ENCODE results near the gene GPHN. TPM values are rescaled to one million over a fixed set of nuclear protein-coding genes. Genes with fewer than 3 reads are reported as not detected.

GPHN gene
- total RNA-seq, 1 donor from 2014 or later = 32.1 TPM

DNA sequence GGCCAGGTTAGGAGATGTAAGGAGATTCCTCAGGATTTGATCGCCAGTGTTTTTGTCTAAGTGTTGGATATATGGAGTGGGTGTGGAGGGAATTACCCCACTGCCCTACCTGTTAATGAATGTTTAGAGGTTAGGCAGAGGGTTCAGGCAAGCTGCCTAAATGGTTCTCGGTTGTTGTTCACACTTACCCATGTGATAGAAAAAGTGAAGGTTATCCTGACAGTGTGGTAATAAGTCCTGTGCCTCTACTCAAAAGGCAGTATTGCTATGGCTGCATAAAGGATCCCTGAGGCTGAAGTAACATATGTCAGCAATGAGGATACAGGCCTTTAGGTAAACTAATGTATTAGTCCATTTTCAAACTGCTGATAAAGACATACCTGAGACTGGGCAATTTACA lies 112.0 kb downstream of the GPHN start:
- Mint-ChIP-seq H3K36me3 (peaks cover 30% of the 10 kb centered on the region), H3K27me3 (ENCODE audit: low read depth) (no peaks in the 10 kb centered on the region), H3K27ac (no peak overlapping the region), H3K4me3 (no peak overlapping the region), H3K9me3 (peaks cover 38% of the 10 kb centered on the region), H3K4me1 (peaks cover 8% of the 10 kb centered on the region)
- DNase-seq (ENCODE audit: low spot score in 2 of 2, unreplicated experiment in 2 of 2) = no peak
- TF ChIP-seq, protein P1, sequence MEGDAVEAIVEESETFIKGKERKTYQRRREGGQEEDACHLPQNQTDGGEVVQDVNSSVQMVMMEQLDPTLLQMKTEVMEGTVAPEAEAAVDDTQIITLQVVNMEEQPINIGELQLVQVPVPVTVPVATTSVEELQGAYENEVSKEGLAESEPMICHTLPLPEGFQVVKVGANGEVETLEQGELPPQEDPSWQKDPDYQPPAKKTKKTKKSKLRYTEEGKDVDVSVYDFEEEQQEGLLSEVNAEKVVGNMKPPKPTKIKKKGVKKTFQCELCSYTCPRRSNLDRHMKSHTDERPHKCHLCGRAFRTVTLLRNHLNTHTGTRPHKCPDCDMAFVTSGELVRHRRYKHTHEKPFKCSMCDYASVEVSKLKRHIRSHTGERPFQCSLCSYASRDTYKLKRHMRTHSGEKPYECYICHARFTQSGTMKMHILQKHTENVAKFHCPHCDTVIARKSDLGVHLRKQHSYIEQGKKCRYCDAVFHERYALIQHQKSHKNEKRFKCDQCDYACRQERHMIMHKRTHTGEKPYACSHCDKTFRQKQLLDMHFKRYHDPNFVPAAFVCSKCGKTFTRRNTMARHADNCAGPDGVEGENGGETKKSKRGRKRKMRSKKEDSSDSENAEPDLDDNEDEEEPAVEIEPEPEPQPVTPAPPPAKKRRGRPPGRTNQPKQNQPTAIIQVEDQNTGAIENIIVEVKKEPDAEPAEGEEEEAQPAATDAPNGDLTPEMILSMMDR (IDR thresholded peaks at IDR 0.05; ENCODE audit: unreplicated experiment) = no peak

DNA sequence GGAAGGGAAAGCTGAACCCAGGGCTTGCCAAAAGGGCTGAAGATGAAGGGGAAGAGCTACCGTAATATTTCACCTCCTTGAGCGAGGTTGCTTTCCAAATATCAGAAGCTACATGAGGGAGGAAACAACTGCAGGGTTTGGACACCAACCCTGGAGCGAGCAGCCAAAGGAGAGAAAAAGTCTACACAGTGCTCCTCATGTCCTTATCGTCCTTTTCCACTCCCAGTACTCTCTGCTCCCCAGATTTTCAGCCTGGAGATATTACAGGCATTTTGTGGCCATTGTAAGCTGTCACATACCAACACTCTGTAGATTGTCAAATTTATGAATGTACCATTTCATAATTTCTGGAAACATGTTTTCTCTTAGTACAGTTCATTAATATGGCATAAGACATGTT lies 115.9 kb downstream of the GPHN start:
- Mint-ChIP-seq H3K27me3 (ENCODE audit: low read depth) (no peaks in the 10 kb centered on the region), H3K36me3 (peaks cover 12% of the 10 kb centered on the region), H3K27ac (no peak overlapping the region), H3K4me1 (peaks cover 15% of the 10 kb centered on the region), H3K4me3 (no peak overlapping the region), H3K9me3 (peaks cover 9% of the 10 kb centered on the region)
- DNase-seq (ENCODE audit: low spot score in 2 of 2, unreplicated experiment in 2 of 2) = no peak
- TF ChIP-seq, protein P1 (IDR thresholded peaks at IDR 0.05; ENCODE audit: unreplicated experiment) = no peak

DNA sequence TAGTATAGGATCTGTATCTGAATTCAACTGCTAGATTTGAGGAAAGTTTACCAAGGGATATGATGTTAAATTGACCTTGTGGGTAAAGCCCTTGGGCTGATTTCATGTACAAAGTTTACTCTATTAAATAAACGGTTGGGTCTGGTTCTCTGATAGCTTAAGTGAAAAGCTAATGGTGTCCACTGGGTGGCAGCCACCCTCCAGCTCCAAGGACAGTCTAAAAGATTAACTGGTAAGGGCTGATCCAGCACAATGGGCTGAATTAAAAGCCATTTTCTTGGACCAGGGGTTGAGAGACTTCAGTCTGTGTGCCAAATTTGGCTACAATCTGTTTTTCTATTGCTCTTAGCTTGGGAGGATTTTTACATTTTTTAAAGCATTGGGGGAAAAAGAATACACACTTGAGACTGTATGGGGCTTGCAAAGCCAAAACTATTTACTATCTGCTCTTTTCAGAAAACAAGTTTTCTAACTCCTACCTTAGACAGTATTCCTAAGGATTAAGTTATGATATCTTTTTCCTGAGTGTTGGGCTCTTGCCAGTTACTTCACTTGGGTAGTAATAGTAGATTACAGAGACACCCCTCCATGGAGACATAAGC lies 116.5 kb downstream of the GPHN start:
- peak in 1 of 2 experiments; percentile 49 for DNase-seq (ENCODE audit: low spot score in 2 of 2, unreplicated experiment in 2 of 2)
- TF ChIP-seq, protein P1 (IDR thresholded peaks at IDR 0.05; ENCODE audit: unreplicated experiment) = peak; percentile 60
- peak overlapping the region; percentile 62 for H3K27ac Mint-ChIP-seq
- peaks cover 7% of the 10 kb centered on the region for H3K9me3 Mint-ChIP-seq
- H3K27me3 Mint-ChIP-seq (ENCODE audit: low read depth) = no peaks in the 10 kb centered on the region
- no peak overlapping the region for H3K4me3 Mint-ChIP-seq
- H3K36me3 Mint-ChIP-seq = peaks cover 11% of the 10 kb centered on the region
- H3K4me1 Mint-ChIP-seq = peaks cover 15% of the 10 kb centered on the region

DNA sequence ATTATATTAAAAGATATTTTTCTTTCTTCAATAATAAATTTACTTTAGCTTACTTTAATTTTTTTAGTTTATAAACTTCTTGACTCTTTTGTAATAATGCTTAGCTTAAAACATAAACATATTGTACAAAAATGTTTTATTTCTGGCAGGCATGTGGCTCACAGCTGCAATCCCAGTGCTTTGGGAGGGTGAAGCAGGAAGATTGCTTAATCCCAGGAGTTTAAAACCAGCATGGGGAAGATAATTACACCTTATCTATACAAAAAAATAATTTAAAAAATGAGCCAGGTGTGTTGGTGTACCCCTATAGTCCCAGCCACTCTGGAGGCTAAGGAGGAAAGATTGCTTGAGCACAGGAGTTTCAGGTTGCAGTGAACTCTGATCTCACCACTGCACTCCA lies 120.7 kb downstream of the GPHN start:
- DNase-seq (ENCODE audit: low spot score in 2 of 2, unreplicated experiment in 2 of 2) = no peak
- no peaks in the 10 kb centered on the region for H3K27me3 Mint-ChIP-seq (ENCODE audit: low read depth)
- H3K4me3 Mint-ChIP-seq = no peak overlapping the region
- H3K36me3 Mint-ChIP-seq = no peaks in the 10 kb centered on the region
- H3K27ac Mint-ChIP-seq = no peak overlapping the region
- TF ChIP-seq, protein P1 (IDR thresholded peaks at IDR 0.05; ENCODE audit: unreplicated experiment) = no peak
- H3K4me1 Mint-ChIP-seq = peaks cover 15% of the 10 kb centered on the region
- H3K9me3 Mint-ChIP-seq = no peaks in the 10 kb centered on the region

DNA sequence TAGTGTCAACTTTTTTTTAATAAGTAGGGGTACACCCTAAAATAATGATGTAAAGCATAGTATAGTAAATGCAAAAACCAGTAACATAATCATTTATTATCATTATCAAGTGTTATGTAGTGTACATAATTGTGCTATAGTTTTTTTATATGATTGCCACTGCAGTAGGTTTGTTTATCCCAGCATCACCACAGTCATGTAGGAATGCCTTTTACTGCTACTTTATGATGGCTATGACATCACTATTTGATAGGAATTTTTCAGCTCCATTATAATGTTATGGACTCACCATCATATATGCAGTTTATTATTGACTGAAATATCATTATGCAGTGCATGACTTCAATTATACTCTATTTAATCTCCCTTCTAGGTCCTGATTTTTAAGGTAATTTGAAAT lies 121.6 kb downstream of the GPHN start:
- TF ChIP-seq, protein P1 (IDR thresholded peaks at IDR 0.05; ENCODE audit: unreplicated experiment) = no peak
- DNase-seq (ENCODE audit: low spot score in 2 of 2, unreplicated experiment in 2 of 2) = no peak
- Mint-ChIP-seq H3K4me1 (peaks cover 12% of the 10 kb centered on the region), H3K27ac (no peak overlapping the region), H3K36me3 (no peaks in the 10 kb centered on the region), H3K27me3 (ENCODE audit: low read depth) (no peaks in the 10 kb centered on the region), H3K9me3 (no peaks in the 10 kb centered on the region), H3K4me3 (no peak overlapping the region)

DNA sequence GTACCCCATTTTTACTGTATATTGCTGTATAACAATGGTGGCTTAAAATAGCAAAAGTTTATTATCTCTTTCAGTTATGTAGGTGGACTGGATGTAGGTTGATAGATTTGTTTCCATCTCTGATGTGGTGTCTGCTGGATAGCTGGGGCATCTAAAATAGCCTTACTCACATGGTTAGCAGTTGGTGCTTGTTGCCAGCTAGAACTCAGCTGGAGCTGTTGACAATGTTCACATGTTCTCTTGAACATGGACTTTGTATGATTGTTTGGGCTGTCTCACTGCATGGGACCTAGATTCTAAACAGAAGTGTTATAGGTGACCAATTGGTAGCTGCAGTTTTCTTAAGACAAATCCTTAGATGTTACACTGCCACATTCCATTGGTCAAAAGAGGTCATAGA lies 126.9 kb downstream of the GPHN start:
- Mint-ChIP-seq H3K27me3 (ENCODE audit: low read depth) (no peaks in the 10 kb centered on the region), H3K4me1 (peaks cover 7% of the 10 kb centered on the region), H3K27ac (peak overlapping the region; percentile 57), H3K9me3 (no peaks in the 10 kb centered on the region), H3K36me3 (no peaks in the 10 kb centered on the region), H3K4me3 (no peak overlapping the region)
- no peak for DNase-seq (ENCODE audit: low spot score in 2 of 2, unreplicated experiment in 2 of 2)
- TF ChIP-seq, protein P1 (IDR thresholded peaks at IDR 0.05; ENCODE audit: unreplicated experiment) = no peak

Measured in mesothelial cell of epicardium (in vitro differentiated cells).